Memory B cell (primary cell): ENCODE measurements around the gene SRL.

Experiments used
- ATAC-seq: fragments of 150-1000 bp; cut with Tn5 transposase; 2 replicates; pipeline ENCODE4 v1.10.0; 2021; ENCODE audit warnings: low read depth, mild to moderate bottlenecking, moderate library complexity
- DNase-seq, 2 donors: peaks; one replicate each; pipeline ENCODE4 v3.0.0; 2022; ENCODE audit warnings: low spot score in 2 of 2
- H3K27ac Mint-ChIP-seq: one replicate; pipeline ENCODE4 v1.8.0; 2022; ENCODE audit warnings: mild to moderate bottlenecking, moderate library complexity, mixed read lengths
- H3K27me3 Mint-ChIP-seq: one replicate; pipeline ENCODE4 v1.8.0; 2022; ENCODE audit warnings: mixed read lengths
- H3K36me3 Mint-ChIP-seq: one replicate; pipeline ENCODE4 v1.8.0; 2022; ENCODE audit warnings: mild to moderate bottlenecking, mixed read lengths
- H3K4me1 Mint-ChIP-seq: one replicate; pipeline ENCODE4 v1.8.0; 2022; ENCODE audit warnings: mixed read lengths
- H3K4me3 Mint-ChIP-seq: one replicate; pipeline ENCODE4 v1.8.0; 2022; ENCODE audit warnings: mild to moderate bottlenecking, moderate library complexity, mixed read lengths
- H3K9me3 Mint-ChIP-seq: one replicate; pipeline ENCODE4 v1.8.0; 2022; ENCODE audit warnings: mixed read lengths

Gene SRL

GRCh38 chr16:4246777-4247459 lies 5.0 kb upstream of the SRL start:
- Mint-ChIP-seq H3K4me1 (peaks cover 2% of the 10 kb centered on the region), H3K9me3 (no peaks in the 10 kb centered on the region), H3K27me3 (no peaks in the 10 kb centered on the region), H3K27ac (no peak overlapping the region), H3K4me3 (no peak overlapping the region), H3K36me3 (no peaks in the 10 kb centered on the region)
- ATAC-seq (no peak), DNase-seq (no peak)

DNA sequence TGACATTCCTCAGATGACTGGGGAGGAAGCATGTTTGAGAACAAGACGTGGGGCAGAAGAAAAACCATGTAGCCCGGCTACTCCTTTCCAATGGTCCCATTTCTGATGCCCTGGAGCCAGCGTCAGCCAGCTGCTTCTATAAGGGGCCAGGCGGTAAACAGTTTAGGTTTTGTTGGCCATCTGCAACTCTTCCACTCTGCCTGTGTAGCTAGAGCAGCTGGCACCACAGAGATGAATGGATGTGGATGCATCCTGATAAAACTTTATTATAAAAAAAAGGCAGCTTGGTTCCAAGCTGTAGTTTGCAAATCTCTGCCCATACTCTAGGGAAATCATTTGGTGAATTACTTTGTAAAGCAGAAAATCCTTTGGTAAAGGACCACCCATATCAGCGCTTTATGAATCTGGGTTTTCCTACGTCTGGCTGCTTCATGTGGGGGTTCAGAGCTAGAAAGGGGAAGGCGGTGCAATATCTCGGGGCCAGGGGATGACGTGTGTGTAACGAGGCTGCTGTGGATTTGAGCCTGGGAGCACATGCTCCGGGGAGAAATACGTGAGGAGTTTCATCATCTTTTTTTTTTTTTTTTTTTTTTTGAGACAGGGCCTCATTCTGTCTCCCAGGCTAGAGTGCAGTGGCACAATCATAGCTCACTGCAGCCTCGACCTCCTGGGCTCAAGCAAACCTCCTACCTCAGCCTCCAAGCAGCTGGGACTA lies 3.4 kb upstream of the SRL start:
- peaks cover 5% of the 10 kb centered on the region for H3K27me3 Mint-ChIP-seq
- no peaks in the 10 kb centered on the region for H3K9me3 Mint-ChIP-seq
- no peaks in the 10 kb centered on the region for H3K36me3 Mint-ChIP-seq
- H3K4me1 Mint-ChIP-seq = peaks cover 2% of the 10 kb centered on the region
- no peak overlapping the region for H3K4me3 Mint-ChIP-seq
- DNase-seq = no peak
- H3K27ac Mint-ChIP-seq = no peak overlapping the region
- no peak for ATAC-seq

DNA sequence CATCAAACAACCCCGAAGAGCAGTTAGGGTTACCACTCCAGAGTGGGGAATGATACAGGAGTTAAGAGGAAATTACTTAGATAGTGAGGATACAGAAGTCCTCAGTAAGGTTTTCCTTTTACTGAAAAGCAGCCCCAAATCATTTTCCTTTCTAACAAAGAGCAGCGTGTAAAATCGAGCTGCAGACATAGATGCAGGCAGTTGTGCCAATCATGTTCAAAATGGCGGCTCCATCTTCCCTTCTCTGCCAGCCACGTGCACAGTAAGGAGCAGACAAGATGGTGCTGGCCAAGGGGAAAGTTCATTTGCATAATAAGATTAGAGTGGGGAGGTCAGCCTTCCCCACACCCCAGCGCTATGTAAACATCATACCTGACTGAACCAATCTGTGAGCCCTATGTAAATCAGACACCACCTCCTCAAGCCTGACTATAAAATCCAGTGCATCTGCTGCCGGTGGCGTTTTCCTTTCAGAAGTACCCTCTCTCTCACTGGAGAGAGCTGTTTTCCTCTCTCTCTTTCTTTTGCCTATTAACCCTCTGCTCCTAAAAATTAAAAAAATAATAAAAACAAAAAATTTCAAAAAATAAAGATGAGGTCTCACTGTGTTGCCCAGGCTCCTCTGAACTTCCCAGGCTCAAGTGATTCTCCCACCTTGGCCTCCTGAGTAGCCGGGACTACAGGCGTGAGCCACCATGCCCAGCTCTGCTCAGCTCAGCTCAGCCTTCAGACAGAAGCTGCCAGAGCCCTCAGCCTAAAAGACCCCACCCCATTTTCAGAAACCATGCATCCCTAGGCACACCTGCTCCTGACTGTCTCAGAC lies 2.6 kb upstream of the SRL start:
- no peak overlapping the region for H3K4me3 Mint-ChIP-seq
- peaks cover 11% of the 10 kb centered on the region for H3K27me3 Mint-ChIP-seq
- H3K4me1 Mint-ChIP-seq = peaks cover 2% of the 10 kb centered on the region
- H3K36me3 Mint-ChIP-seq = no peaks in the 10 kb centered on the region
- H3K9me3 Mint-ChIP-seq = no peaks in the 10 kb centered on the region
- ATAC-seq = no peak
- H3K27ac Mint-ChIP-seq = no peak overlapping the region
- no peak for DNase-seq

DNA sequence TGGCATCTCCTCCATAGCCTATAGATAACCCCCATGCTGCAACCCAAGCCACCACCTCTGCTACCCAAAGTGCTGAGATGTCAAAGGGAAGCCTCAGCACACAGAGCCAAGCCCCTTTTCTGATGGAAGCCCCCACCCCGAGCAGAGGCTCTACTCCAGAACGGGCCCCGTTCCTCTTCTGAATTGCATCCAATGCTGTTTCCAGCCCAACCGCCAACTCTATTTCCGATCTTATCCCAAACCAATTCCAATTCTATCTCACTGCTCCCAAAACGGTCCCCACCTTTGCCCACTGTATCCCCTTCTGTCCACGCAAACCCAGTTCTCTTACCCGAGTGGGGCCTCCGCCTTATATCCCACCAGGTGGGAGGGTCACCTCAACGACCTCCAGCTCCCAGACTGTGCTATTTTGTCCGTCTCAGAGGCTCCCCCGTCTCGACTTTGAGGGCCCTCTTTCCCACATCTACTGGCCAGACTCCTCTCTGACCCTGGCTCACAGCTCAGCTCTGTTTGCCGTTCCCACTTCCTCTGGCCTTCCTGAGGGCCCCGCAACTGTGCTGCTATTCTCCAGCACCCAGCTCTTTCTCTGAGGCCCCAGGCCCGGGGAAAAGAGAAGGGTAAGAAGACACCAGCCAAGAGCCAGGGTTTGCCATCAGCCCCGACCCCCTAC lies 487 bp downstream of the SRL start:
- peaks cover 4% of the 10 kb centered on the region for H3K36me3 Mint-ChIP-seq
- no peak overlapping the region for H3K4me3 Mint-ChIP-seq
- peaks cover 22% of the 10 kb centered on the region for H3K27me3 Mint-ChIP-seq
- no peaks in the 10 kb centered on the region for H3K9me3 Mint-ChIP-seq
- ATAC-seq (no peak), DNase-seq (no peak)
- H3K4me1 Mint-ChIP-seq = no peaks in the 10 kb centered on the region
- no peak overlapping the region for H3K27ac Mint-ChIP-seq

- ATAC-seq (no peak), DNase-seq (no peak)
- no peak overlapping the region for H3K4me3 Mint-ChIP-seq
- no peaks in the 10 kb centered on the region for H3K9me3 Mint-ChIP-seq
- peaks cover 4% of the 10 kb centered on the region for H3K36me3 Mint-ChIP-seq
- peaks cover 25% of the 10 kb centered on the region for H3K27me3 Mint-ChIP-seq
- no peak overlapping the region for H3K27ac Mint-ChIP-seq
- H3K4me1 Mint-ChIP-seq = no peaks in the 10 kb centered on the region
Measured at GRCh38 chr16:4240624-4241023, 1.3 kb downstream of the SRL start.

GRCh38 chr16:4239682-4240175 lies 2.2 kb downstream of the SRL start:
- Mint-ChIP-seq H3K4me3 (no peak overlapping the region), H3K9me3 (no peaks in the 10 kb centered on the region), H3K27me3 (peaks cover 28% of the 10 kb centered on the region), H3K27ac (no peak overlapping the region), H3K36me3 (peaks cover 4% of the 10 kb centered on the region), H3K4me1 (no peaks in the 10 kb centered on the region)
- ATAC-seq (no peak), DNase-seq (no peak)

DNA sequence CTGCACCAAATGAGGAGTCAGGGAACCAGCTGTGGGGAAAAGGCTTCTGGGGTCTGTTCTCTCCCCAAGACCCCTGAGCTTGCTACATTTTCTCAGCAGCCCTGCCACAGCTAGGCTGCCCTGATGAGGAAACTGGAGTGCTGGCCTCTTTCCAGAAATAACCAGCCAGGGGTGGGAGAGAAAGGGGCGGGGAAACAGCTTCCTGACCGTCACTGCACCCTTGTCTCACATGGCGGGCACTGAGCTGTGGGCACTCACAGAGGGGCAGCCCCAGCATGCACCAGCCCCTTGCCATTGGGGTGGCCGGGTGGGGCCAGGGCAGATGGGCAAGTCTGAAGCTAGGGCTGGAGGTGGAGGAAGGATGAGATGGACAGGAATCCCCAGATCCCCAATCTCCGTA lies 2.9 kb downstream of the SRL start:
- ATAC-seq = no peak
- H3K4me3 Mint-ChIP-seq = no peak overlapping the region
- H3K36me3 Mint-ChIP-seq = peaks cover 4% of the 10 kb centered on the region
- peaks cover 28% of the 10 kb centered on the region for H3K27me3 Mint-ChIP-seq
- no peaks in the 10 kb centered on the region for H3K9me3 Mint-ChIP-seq
- no peaks in the 10 kb centered on the region for H3K4me1 Mint-ChIP-seq
- no peak for DNase-seq
- H3K27ac Mint-ChIP-seq = no peak overlapping the region

DNA sequence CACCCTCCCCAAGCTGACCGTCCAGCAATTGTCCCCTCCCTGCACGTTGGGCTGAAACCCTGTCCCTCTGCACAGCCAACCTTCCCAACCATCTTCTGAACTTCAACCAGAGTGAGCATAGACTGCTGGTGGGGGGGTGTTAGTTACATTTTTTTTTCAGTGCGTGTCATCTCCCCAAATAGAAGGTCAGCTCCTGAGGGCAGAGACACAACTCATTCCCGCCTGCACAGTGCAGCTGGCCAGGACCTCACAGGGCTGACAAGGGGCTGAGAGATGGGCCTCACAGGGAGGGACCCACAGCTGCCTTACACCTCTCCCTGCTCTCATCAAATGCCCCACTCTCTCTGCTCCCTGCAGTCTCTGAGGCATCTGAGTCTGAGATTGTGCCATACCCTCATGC lies 8.4 kb downstream of the SRL start:
- Mint-ChIP-seq H3K36me3 (peaks cover 6% of the 10 kb centered on the region), H3K9me3 (peaks cover 3% of the 10 kb centered on the region), H3K27me3 (peaks cover 19% of the 10 kb centered on the region), H3K4me3 (no peak overlapping the region), H3K27ac (no peak overlapping the region), H3K4me1 (no peaks in the 10 kb centered on the region)
- DNase-seq = no peak
- no peak for ATAC-seq

GRCh38 chr16:4232541-4233386 lies 9.1 kb downstream of the SRL start:
- DNase-seq (no peak), ATAC-seq (no peak)
- Mint-ChIP-seq H3K4me3 (no peak overlapping the region), H3K36me3 (peaks cover 4% of the 10 kb centered on the region), H3K4me1 (no peaks in the 10 kb centered on the region), H3K27ac (no peak overlapping the region), H3K27me3 (peaks cover 17% of the 10 kb centered on the region), H3K9me3 (peaks cover 3% of the 10 kb centered on the region)

- Mint-ChIP-seq H3K9me3 (peaks cover 3% of the 10 kb centered on the region), H3K27ac (no peak overlapping the region), H3K27me3 (peaks cover 11% of the 10 kb centered on the region), H3K4me3 (no peak overlapping the region), H3K36me3 (peaks cover 2% of the 10 kb centered on the region), H3K4me1 (no peaks in the 10 kb centered on the region)
- ATAC-seq (no peak), DNase-seq (no peak)
Measured at GRCh38 chr16:4231886-4232285, 10.0 kb downstream of the SRL start.

- no peak overlapping the region for H3K27ac Mint-ChIP-seq
- H3K9me3 Mint-ChIP-seq = peaks cover 3% of the 10 kb centered on the region
- no peak overlapping the region for H3K4me3 Mint-ChIP-seq
- peaks cover 2% of the 10 kb centered on the region for H3K36me3 Mint-ChIP-seq
- H3K27me3 Mint-ChIP-seq = peaks cover 10% of the 10 kb centered on the region
- H3K4me1 Mint-ChIP-seq = no peaks in the 10 kb centered on the region
- DNase-seq (no peak), ATAC-seq (no peak)
Measured at GRCh38 chr16:4231367-4231766, 10.5 kb downstream of the SRL start.

- DNase-seq (no peak), ATAC-seq (no peak)
- no peak overlapping the region for H3K4me3 Mint-ChIP-seq
- H3K27ac Mint-ChIP-seq = no peak overlapping the region
- no peaks in the 10 kb centered on the region for H3K9me3 Mint-ChIP-seq
- no peaks in the 10 kb centered on the region for H3K4me1 Mint-ChIP-seq
- H3K27me3 Mint-ChIP-seq = peaks cover 6% of the 10 kb centered on the region
- H3K36me3 Mint-ChIP-seq = peaks cover 1% of the 10 kb centered on the region
Measured at GRCh38 chr16:4227040-4227332, 14.9 kb downstream of the SRL start.

DNA sequence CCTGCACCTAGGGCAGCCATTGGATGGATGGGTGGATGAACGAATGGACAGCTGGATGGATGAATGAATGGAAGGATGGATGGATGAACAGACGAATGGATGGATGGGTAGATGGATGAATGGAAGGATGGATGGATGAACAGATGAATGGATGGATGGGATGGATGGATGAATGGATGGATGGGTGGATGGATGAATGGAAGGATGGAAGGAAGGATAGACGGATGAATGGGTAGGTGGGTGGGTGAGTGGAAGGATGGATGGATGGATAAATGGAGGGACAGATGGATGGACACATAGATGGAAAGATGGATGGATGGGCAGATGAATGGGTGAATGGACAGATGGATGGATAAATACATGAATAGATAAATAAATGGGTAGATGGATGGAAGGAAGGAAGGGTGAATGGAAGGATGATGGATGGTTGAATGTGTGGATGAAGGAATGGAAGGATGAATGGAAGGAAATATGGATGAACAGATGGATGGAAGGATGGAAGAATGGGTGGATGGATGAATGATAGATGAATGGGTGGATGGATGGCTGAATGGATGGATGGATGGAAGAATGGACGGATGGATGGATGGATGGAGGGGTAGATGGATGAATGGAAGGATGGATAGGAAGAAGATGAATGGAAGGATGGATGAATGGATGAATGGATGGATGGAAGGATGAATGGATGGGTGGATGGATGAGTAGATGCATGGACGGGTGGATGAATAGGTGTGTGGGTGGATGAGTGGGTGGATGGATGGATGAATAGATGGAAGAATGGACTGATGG lies 15.4 kb downstream of the SRL start:
- Mint-ChIP-seq H3K4me3 (no peak overlapping the region), H3K4me1 (no peaks in the 10 kb centered on the region), H3K27me3 (peaks cover 9% of the 10 kb centered on the region), H3K9me3 (no peaks in the 10 kb centered on the region), H3K27ac (no peak overlapping the region), H3K36me3 (peaks cover 2% of the 10 kb centered on the region)
- ATAC-seq (no peak), DNase-seq (no peak)
